ENCODE data around the gene TM2D1.

DNA sequence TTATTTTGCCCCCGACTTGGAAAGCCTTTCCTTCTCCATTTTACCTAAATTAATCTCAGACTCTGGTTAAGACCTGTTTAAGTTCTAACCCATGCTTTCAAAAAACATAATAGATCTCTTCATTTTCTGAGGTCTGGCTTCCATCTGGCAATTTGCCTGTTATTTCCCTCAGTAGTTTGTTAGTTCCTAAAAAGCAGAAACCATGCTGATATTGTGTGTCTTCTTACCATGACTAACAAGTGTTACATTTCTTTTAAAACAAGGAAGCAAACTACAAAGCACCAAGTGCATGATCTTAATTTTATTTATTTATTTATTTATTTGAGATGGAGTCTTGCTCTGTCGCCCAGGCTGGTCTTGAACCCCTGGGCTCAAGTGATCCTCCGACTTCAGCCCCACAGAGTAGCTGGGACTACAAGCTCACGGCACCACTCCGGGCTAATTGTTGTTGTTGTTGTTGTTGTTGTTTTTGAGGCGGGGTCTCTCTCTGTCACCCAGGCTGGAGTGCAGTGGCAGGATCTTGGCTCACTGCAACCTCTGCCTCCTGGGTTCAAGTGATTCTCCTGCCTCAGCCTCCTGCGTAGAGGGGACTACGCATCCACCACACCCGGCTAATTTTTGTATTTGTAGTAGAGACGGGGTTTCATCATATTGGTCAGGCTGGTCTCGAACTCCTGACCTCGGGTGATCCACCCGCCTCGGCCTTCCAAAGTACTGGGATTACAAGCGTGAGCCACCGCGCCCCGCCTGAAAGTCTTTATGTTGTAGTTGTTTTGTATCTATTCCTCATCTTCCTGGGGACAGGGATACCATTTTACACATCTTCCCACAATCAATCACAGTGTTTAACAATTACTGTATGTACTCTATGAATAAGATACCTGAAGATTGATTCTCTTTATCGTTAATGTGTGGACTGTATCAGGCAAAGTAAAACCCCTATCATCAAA lies 16.1 kb upstream of the TM2D1 start:
- no peak for TF ChIP-seq POLR2A (IDR thresholded peaks at IDR 0.05)
- TF ChIP-seq, protein P1, sequence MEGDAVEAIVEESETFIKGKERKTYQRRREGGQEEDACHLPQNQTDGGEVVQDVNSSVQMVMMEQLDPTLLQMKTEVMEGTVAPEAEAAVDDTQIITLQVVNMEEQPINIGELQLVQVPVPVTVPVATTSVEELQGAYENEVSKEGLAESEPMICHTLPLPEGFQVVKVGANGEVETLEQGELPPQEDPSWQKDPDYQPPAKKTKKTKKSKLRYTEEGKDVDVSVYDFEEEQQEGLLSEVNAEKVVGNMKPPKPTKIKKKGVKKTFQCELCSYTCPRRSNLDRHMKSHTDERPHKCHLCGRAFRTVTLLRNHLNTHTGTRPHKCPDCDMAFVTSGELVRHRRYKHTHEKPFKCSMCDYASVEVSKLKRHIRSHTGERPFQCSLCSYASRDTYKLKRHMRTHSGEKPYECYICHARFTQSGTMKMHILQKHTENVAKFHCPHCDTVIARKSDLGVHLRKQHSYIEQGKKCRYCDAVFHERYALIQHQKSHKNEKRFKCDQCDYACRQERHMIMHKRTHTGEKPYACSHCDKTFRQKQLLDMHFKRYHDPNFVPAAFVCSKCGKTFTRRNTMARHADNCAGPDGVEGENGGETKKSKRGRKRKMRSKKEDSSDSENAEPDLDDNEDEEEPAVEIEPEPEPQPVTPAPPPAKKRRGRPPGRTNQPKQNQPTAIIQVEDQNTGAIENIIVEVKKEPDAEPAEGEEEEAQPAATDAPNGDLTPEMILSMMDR (IDR thresholded peaks at IDR 0.05) = no peak

Data from esophagus squamous epithelium (tissue), 4 donors.